ENCODE data around the gene CDH2. TPM values are rescaled to one million over a fixed set of nuclear protein-coding genes. Genes with fewer than 3 reads are reported as not detected.

CDH2 gene
- polyA plus RNA-seq, 3 donors from 2014 or later, result 0.26 TPM; not detected in 2

- Mint-ChIP-seq H3K4me1 (no peaks in the 10 kb centered on the region), H3K4me3 (no peak overlapping the region), H3K36me3 (no peaks in the 10 kb centered on the region), H3K9me3 (peaks cover 0 to 10% (median 0%) of the 10 kb centered on the region in 6 donors), H3K27ac (no peak overlapping the region), H3K27me3 (ENCODE audit: low read depth in 3 of 3) (peaks cover 0 to 2% (median 2%) of the 10 kb centered on the region in 3 donors)
- no peak for DNase-seq
Measured at GRCh38 chr18:28159055-28159454, 17.9 kb downstream of the CDH2 start.

- DNase-seq, result no peak
- Mint-ChIP-seq H3K27me3 (ENCODE audit: low read depth in 3 of 3) (peaks cover 0 to 2% (median 2%) of the 10 kb centered on the region in 3 donors), H3K9me3 (peaks cover 0 to 11% (median 0%) of the 10 kb centered on the region in 6 donors), H3K36me3 (no peaks in the 10 kb centered on the region), H3K27ac (no peak overlapping the region), H3K4me1 (no peaks in the 10 kb centered on the region), H3K4me3 (no peak overlapping the region)
Measured at GRCh38 chr18:28158083-28158581, 18.8 kb downstream of the CDH2 start.

- no peak overlapping the region for H3K4me3 Mint-ChIP-seq
- no peak overlapping the region for H3K27ac Mint-ChIP-seq
- DNase-seq, result no peak
- H3K36me3 Mint-ChIP-seq, result no peaks in the 10 kb centered on the region
- H3K27me3 Mint-ChIP-seq (ENCODE audit: low read depth in 3 of 3), result peaks cover 0 to 3% (median 0%) of the 10 kb centered on the region in 3 donors
- peaks cover 0 to 6% (median 0%) of the 10 kb centered on the region in 6 donors for H3K9me3 Mint-ChIP-seq
- H3K4me1 Mint-ChIP-seq, result no peaks in the 10 kb centered on the region
Measured at GRCh38 chr18:28153485-28154065, 23.4 kb downstream of the CDH2 start.

- Mint-ChIP-seq H3K9me3 (peaks cover 0 to 6% (median 1%) of the 10 kb centered on the region in 6 donors), H3K27me3 (ENCODE audit: low read depth in 3 of 3) (peaks cover 0 to 3% (median 0%) of the 10 kb centered on the region in 3 donors), H3K4me1 (no peaks in the 10 kb centered on the region), H3K4me3 (no peak overlapping the region), H3K27ac (no peak overlapping the region), H3K36me3 (no peaks in the 10 kb centered on the region)
- no peak for DNase-seq
Measured at GRCh38 chr18:28152754-28153153, 24.2 kb downstream of the CDH2 start.

- H3K9me3 Mint-ChIP-seq, result peaks cover 0 to 6% (median 1%) of the 10 kb centered on the region in 6 donors
- H3K4me1 Mint-ChIP-seq, result no peaks in the 10 kb centered on the region
- DNase-seq, result no peak
- no peaks in the 10 kb centered on the region for H3K36me3 Mint-ChIP-seq
- no peak overlapping the region for H3K4me3 Mint-ChIP-seq
- no peak overlapping the region for H3K27ac Mint-ChIP-seq
- peaks cover 0 to 3% (median 0%) of the 10 kb centered on the region in 3 donors for H3K27me3 Mint-ChIP-seq (ENCODE audit: low read depth in 3 of 3)
Measured at GRCh38 chr18:28152354-28152753, 24.6 kb downstream of the CDH2 start.

DNA sequence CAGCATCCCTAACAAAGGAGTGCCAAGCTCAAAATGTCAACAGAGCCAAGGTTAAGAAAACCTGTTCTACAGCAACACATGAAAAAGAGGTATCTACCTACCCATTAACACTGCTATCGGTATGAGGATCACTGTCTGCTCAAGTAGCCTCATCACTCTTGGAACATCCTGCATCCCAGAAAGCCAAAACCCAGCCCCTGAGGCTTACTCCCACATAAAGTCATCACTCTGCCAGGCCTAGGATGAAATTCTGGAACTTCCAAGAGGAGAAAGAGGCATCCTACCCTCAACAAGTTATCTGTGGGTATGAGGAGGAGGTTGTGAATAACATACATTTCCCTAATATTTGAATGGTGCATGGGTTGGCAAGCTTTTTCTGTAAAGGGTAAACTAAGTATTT lies 25.5 kb downstream of the CDH2 start:
- Mint-ChIP-seq H3K27me3 (ENCODE audit: low read depth in 3 of 3) (peaks cover 0 to 3% (median 0%) of the 10 kb centered on the region in 3 donors), H3K4me1 (no peaks in the 10 kb centered on the region), H3K27ac (no peak overlapping the region), H3K4me3 (no peak overlapping the region), H3K9me3 (peaks cover 0 to 6% (median 1%) of the 10 kb centered on the region in 6 donors), H3K36me3 (no peaks in the 10 kb centered on the region)
- no peak for DNase-seq

- no peaks in the 10 kb centered on the region for H3K36me3 Mint-ChIP-seq
- DNase-seq, result no peak
- H3K9me3 Mint-ChIP-seq, result peaks cover 0 to 6% (median 1%) of the 10 kb centered on the region in 6 donors
- H3K27ac Mint-ChIP-seq, result no peak overlapping the region
- no peaks in the 10 kb centered on the region for H3K4me1 Mint-ChIP-seq
- peaks cover 0 to 3% (median 0%) of the 10 kb centered on the region in 3 donors for H3K27me3 Mint-ChIP-seq (ENCODE audit: low read depth in 3 of 3)
- no peak overlapping the region for H3K4me3 Mint-ChIP-seq
Measured at GRCh38 chr18:28150925-28151324, 26.0 kb downstream of the CDH2 start.

GRCh38 chr18:28149810-28150420 lies 27.0 kb downstream of the CDH2 start:
- no peaks in the 10 kb centered on the region for H3K36me3 Mint-ChIP-seq
- H3K9me3 Mint-ChIP-seq, result peaks cover 0 to 6% (median 1%) of the 10 kb centered on the region in 6 donors
- no peak overlapping the region for H3K27ac Mint-ChIP-seq
- H3K4me1 Mint-ChIP-seq, result no peaks in the 10 kb centered on the region
- DNase-seq, result no peak
- peaks cover 0 to 3% (median 2%) of the 10 kb centered on the region in 3 donors for H3K27me3 Mint-ChIP-seq (ENCODE audit: low read depth in 3 of 3)
- H3K4me3 Mint-ChIP-seq, result no peak overlapping the region

DNA sequence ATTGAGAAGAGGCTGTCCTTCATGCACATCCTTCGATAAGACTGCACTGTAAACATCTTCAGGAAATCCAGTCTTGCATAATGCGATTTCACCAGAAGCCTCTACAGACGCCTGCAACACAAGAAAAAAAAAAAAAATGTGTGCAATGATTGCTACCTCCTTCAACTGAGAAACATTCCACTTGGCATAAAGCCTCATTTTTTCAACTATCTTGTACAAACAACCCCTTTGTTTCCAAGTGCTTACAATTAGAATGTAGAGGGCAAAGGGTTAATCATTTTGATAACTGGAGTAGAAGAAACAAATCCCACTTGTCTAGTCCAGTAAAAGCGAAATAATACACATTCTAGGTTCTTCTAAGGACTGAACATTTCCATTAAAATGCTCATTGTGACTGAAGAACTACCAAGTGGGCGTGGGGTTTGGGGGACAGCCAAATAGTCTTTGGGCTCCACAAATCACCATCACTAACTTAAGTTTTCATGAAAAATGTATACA lies 29.2 kb downstream of the CDH2 start:
- peaks cover 0 to 3% (median 2%) of the 10 kb centered on the region in 3 donors for H3K27me3 Mint-ChIP-seq (ENCODE audit: low read depth in 3 of 3)
- no peak overlapping the region for H3K27ac Mint-ChIP-seq
- H3K4me1 Mint-ChIP-seq, result no peaks in the 10 kb centered on the region
- no peaks in the 10 kb centered on the region for H3K36me3 Mint-ChIP-seq
- no peak for DNase-seq
- H3K4me3 Mint-ChIP-seq, result no peak overlapping the region
- peaks cover 0 to 3% (median 0%) of the 10 kb centered on the region in 6 donors for H3K9me3 Mint-ChIP-seq

DNA sequence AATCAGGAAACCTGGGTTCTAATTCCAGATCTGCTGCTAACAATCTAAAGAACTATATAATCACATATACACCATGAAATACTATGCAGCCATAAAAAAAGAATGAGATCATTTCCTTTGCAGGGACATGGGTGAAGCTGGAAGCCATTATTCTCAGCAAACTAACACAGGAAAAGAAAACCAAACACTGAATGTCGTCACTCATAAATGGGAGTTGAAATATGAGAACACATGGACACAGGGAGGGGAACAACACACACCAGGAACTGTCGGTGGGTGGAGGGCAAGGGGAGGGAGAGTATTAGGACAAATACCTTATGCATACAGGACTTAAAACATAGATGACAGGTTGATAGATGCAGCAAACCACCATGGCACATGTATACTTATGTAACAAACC lies 33.2 kb downstream of the CDH2 start:
- H3K27me3 Mint-ChIP-seq (ENCODE audit: low read depth in 3 of 3), result peaks cover 0 to 2% (median 0%) of the 10 kb centered on the region in 3 donors
- H3K4me3 Mint-ChIP-seq, result no peak overlapping the region
- no peak for DNase-seq
- peaks cover 0 to 11% (median 0%) of the 10 kb centered on the region in 6 donors for H3K9me3 Mint-ChIP-seq
- H3K36me3 Mint-ChIP-seq, result peaks cover 0 to 4% (median 0%) of the 10 kb centered on the region in 3 donors
- H3K27ac Mint-ChIP-seq, result no peak overlapping the region
- H3K4me1 Mint-ChIP-seq, result no peaks in the 10 kb centered on the region

DNA sequence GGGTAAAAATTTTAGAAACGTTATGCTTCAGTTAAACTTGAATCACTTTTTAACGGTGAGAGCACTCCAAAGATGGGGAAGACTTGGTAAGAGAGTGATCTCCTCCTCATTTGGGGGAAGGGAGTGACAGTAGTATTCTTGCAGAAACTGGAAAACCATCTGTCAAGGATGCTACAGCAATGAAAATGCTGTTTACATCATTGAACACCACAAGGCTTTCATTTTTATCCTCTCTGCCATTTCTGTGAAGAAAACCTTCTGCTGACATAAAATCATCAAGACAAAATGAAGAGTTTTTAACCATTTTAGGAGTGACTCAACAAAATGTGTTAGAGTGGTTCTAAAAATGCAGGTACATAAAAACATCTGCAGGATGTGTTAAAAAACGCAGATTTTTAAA lies 38.1 kb downstream of the CDH2 start:
- DNase-seq, result no peak
- peaks cover 0 to 11% (median 3%) of the 10 kb centered on the region in 6 donors for H3K9me3 Mint-ChIP-seq
- H3K4me1 Mint-ChIP-seq, result no peaks in the 10 kb centered on the region
- H3K27me3 Mint-ChIP-seq (ENCODE audit: low read depth in 3 of 3), result no peaks in the 10 kb centered on the region
- peaks cover 0 to 4% (median 0%) of the 10 kb centered on the region in 3 donors for H3K36me3 Mint-ChIP-seq
- no peak overlapping the region for H3K4me3 Mint-ChIP-seq
- no peak overlapping the region for H3K27ac Mint-ChIP-seq

DNA sequence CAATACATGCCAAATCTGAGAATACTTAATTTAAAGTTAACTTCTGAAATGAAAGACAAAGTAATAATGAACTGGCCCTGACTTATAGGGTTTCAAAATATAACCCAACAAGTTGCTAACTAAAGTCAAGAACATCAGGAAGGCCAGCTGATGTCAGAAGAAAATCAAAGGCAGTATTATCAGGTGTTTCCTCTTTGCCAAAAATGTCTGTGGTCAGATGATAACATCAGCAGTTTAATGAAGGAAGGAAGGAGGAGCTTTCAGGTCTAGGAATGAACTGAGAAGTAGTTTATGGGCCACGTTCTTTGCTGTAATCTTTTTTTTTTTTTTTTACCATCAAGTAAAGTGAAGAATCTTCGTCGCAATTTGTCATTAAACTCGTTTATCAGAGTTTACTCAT lies 40.9 kb downstream of the CDH2 start:
- peaks cover 0 to 7% (median 0%) of the 10 kb centered on the region in 3 donors for H3K36me3 Mint-ChIP-seq
- no peak for DNase-seq
- no peak overlapping the region for H3K27ac Mint-ChIP-seq
- no peaks in the 10 kb centered on the region for H3K4me1 Mint-ChIP-seq
- H3K27me3 Mint-ChIP-seq (ENCODE audit: low read depth in 3 of 3), result peaks cover 0 to 2% (median 0%) of the 10 kb centered on the region in 3 donors
- H3K4me3 Mint-ChIP-seq, result no peak overlapping the region
- H3K9me3 Mint-ChIP-seq, result peaks cover 0 to 11% (median 2%) of the 10 kb centered on the region in 6 donors

- no peak overlapping the region for H3K4me3 Mint-ChIP-seq
- no peak overlapping the region for H3K27ac Mint-ChIP-seq
- DNase-seq, result no peak
- peaks cover 0 to 2% (median 0%) of the 10 kb centered on the region in 3 donors for H3K27me3 Mint-ChIP-seq (ENCODE audit: low read depth in 3 of 3)
- no peaks in the 10 kb centered on the region for H3K4me1 Mint-ChIP-seq
- H3K9me3 Mint-ChIP-seq, result peaks cover 0 to 11% (median 1%) of the 10 kb centered on the region in 6 donors
- peaks cover 0 to 7% (median 0%) of the 10 kb centered on the region in 3 donors for H3K36me3 Mint-ChIP-seq
Measured at GRCh38 chr18:28134774-28135173, 42.2 kb downstream of the CDH2 start.

DNA sequence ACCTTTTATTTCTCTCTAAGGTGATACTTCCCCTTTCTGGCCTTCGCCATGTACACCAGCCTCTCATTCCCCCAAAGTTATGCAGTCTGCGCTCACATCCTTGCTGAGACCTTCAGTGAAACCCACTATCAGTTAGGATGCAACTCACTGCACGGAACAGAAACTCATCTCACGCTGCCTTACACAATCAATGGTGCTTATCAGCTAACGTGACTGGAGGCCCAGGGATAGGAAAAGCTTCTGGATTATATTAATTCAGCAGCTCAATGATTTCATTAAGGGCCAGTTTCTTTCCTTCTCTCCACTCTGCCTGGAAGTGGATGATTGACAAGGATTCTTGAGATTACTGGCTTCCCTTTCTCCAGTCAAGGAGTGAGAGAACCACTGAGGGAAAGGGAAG lies 44.8 kb downstream of the CDH2 start:
- Mint-ChIP-seq H3K9me3 (peaks cover 0 to 6% (median under 1%) of the 10 kb centered on the region in 6 donors), H3K4me1 (no peaks in the 10 kb centered on the region), H3K27me3 (ENCODE audit: low read depth in 3 of 3) (peaks cover 0 to 2% (median 0%) of the 10 kb centered on the region in 3 donors), H3K4me3 (no peak overlapping the region), H3K36me3 (peaks cover 0 to 4% (median 0%) of the 10 kb centered on the region in 3 donors), H3K27ac (no peak overlapping the region)
- DNase-seq, result no peak

All from immature natural killer cell (primary cell).